Loucy (cell line): Measurements from ENCODE around the gene ZBTB32.

Experiments used
- EZH2phosphoT487 ChIP-seq: fragments of 200-600 bp; IDR thresholded peaks from 2 replicates; pipeline ENCODE4 v1.6.1; 2018; ENCODE audit warnings: antibody characterized with exemption, mild to moderate bottlenecking, moderate library complexity, borderline replicate concordance
- TF ChIP-seq, protein P1 (sequence below): fragments of 200-600 bp; sonication (generic); conservative IDR thresholded peaks from 2 replicates; pipeline ENCODE4 v1.5.1; 2014; ENCODE audit warnings: mild to moderate bottlenecking, antibody characterized with exemption, low read length

GRCh38 chr19:35729021-35729420 is 24.7 kb downstream of the ZBTB32 start:
- TF ChIP-seq, protein P1, sequence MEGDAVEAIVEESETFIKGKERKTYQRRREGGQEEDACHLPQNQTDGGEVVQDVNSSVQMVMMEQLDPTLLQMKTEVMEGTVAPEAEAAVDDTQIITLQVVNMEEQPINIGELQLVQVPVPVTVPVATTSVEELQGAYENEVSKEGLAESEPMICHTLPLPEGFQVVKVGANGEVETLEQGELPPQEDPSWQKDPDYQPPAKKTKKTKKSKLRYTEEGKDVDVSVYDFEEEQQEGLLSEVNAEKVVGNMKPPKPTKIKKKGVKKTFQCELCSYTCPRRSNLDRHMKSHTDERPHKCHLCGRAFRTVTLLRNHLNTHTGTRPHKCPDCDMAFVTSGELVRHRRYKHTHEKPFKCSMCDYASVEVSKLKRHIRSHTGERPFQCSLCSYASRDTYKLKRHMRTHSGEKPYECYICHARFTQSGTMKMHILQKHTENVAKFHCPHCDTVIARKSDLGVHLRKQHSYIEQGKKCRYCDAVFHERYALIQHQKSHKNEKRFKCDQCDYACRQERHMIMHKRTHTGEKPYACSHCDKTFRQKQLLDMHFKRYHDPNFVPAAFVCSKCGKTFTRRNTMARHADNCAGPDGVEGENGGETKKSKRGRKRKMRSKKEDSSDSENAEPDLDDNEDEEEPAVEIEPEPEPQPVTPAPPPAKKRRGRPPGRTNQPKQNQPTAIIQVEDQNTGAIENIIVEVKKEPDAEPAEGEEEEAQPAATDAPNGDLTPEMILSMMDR = no peak
- TF ChIP-seq EZH2phosphoT487 = no peak
